Dedifferentiated amniotic fluid mesenchymal stem cell (primary cell): Measurements from ENCODE around the gene PCOLCE2.

Experiments
- DNase-seq: peaks from one replicate; pipeline ENCODE4 v3.0.0-alpha.2; 2016; ENCODE audit errors: extremely low spot score

PCOLCE2 gene

GRCh38 chr3:142888481-142889211, at the start of gene PCOLCE2:
PCOLCE2 (minus strand) TSS chr3:142889083; CDS start chr3:142888896, 187 bp downstream.
- no peak for DNase-seq

DNA sequence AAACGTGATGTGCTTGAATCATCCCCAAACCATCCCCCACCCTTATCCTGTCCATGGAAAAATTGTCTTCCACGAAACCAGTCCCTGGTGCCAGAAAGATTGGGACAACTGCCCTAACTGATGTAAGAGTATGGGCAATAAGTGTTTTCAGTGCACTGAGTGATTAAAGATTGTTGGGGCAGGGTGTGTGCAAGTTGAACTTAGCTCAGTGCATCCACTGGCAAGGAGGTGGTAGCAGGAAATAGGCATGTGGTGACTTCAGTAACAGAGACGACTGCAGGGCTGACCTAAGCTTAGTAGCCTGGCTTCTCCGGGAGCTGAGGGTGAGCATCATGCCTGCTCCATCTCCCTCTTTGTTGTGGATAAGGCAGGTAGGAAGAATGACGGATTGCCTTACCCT, 47.1 kb upstream of the PCOLCE2 start:
- DNase-seq = no peak

- no peak for DNase-seq
Measured at GRCh38 chr3:142934887-142935269, 46.0 kb upstream of the PCOLCE2 start.

DNA sequence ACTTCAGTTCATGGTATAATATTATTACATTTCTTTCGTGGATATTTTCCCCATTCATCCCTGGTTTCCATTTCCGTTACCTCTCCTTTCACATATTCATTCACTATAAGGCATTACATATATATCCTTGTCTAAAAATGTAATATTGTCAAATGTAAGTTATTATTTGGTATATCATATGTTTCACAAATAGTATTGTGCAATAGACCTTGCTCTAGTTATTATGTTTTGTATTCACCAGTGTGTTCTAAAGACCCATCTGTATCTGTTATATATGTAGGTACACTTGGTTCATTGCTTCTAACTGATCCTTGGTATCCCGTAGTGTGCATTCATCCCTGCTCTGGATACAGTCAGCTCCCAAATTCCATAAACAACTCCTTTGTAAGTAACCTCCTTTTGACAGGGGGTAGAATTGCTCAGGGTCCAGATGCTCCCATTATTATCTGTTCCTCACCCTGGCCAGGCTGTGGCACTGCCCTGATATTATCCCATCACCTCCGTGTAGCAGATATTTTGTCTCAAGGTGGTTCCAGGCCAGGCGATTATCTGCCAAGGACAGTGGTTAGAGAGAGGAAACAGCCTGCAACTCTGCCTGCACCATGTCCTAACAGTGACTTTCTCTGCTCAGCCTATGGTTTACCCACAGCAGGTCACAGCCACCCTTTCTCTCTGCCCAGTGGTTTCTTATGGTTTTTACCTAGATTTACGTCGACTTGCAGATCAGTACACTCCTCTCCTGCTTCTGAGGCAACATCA, 45.4 kb upstream of the PCOLCE2 start:
- no peak for DNase-seq

- no peak for DNase-seq
Measured at GRCh38 chr3:142931222-142931621, 42.3 kb upstream of the PCOLCE2 start.

- no peak for DNase-seq
Measured at GRCh38 chr3:142930463-142930862, 41.6 kb upstream of the PCOLCE2 start.

GRCh38 chr3:142929890-142930289, 41.0 kb upstream of the PCOLCE2 start:
- no peak for DNase-seq

DNA sequence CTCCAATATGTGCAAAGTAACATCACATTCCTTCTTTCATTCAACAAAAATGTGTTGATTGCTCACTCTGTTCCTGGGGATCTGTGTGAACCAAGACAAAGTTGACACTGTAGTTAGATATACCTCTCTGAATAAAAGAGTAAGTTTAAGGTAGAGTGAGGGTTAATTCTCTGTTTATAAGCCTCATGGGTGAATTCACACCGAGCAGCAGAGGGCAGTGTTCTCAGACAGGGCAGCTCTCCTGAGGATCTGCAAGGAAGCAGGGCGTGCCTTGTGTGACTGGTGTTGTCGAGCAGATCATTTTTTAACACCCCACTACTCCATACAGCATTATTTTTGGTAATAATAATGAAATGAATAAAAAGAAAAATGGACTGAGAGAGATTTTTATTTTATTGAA, 40.2 kb upstream of the PCOLCE2 start:
- DNase-seq = no peak

DNA sequence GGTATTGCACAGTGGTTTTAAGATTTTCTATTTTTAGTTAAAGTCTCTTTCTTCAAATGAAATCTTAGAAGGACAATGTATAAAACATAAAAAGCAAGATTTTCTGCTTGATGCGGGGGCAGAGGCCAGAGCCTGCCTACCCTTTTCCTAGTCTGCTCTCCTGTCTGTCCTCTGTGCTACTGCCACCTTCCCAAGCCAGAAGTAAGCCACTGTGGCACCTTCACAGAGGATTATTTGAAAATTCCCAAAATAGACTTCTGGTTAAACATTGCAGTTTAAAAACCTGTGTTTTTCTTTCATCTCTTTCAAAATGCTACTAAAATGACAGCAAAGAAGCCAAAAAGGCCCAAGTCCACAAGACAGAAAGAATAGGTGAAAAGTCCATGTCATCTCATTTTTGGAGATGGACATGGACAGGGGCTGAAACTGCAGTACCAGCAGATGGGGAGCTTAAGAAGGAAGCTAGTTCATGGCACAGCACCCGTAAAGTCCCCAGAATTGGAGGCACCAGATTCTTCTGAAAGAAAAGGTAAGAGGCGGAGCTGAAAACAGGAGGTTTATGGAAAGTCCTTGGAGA, 37.6 kb upstream of the PCOLCE2 start:
- DNase-seq = no peak

- DNase-seq = no peak
Measured at GRCh38 chr3:142925140-142925539, 36.3 kb upstream of the PCOLCE2 start.

DNA sequence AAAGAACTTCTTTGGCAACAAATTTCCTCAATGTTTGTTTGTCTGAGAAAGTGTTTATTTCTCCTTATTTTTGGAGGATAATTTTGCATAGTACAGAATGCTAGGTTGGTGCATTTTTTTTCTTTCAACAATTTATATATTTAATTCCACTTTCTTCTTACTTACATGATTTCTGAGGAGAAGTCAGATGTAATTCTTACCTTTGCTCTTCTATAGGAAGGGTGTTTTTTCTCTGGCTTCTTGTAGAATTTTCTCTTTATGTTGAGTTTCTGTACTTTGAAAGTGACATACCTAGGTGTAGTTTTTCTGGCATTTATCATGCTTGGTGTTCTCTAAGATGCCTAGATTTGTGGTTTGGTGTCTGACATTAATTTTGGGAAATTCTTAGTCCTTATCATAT, 34.8 kb upstream of the PCOLCE2 start:
- DNase-seq = no peak

GRCh38 chr3:142916605-142917004, 27.7 kb upstream of the PCOLCE2 start:
- no peak for DNase-seq

- no peak for DNase-seq
Measured at GRCh38 chr3:142915636-142916035, 26.8 kb upstream of the PCOLCE2 start.

GRCh38 chr3:142914286-142914811, 25.5 kb upstream of the PCOLCE2 start:
- no peak for DNase-seq

DNA sequence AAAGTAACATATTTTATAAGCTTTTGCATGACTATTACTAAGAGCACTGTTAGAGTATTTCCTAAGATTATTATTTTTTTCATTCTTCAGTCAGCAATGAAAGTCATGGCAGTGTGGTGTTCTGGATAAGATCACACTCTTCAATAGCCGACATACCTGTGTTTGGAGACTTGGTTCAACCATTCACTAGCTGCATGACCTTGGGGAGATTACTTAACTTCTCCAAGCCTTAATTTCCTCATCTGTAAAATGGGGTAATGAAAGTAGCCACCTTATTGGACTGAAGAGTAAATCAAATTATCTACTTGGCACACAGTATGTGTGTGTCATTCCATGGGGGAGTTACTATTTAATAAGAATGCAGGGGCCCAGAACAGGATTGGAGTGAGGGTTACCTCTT, 24.5 kb upstream of the PCOLCE2 start:
- no peak for DNase-seq

GRCh38 chr3:142912402-142913172, 23.7 kb upstream of the PCOLCE2 start:
- DNase-seq = no peak

GRCh38 chr3:142910280-142910679, 21.4 kb upstream of the PCOLCE2 start:
- DNase-seq = no peak

GRCh38 chr3:142909282-142909681, 20.4 kb upstream of the PCOLCE2 start:
- no peak for DNase-seq

DNA sequence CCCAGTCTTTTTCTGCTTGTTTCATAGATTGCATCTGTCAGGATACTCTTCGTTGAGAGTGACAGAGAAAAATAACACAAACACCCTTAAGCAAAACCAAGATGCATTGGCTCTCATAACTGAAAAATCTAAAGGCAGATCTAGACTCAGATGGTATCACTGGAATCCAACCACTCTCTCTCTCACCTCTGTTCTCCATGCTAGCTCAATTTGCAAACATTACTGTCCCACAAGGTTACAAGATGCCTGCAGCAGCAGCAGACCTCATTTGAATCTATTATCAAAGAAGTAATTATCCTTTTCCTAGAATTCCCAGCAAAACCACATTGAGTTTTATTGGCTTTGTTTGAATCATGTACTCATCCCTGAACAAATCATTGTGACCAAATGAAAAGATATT, 19.1 kb upstream of the PCOLCE2 start:
- no peak for DNase-seq

DNA sequence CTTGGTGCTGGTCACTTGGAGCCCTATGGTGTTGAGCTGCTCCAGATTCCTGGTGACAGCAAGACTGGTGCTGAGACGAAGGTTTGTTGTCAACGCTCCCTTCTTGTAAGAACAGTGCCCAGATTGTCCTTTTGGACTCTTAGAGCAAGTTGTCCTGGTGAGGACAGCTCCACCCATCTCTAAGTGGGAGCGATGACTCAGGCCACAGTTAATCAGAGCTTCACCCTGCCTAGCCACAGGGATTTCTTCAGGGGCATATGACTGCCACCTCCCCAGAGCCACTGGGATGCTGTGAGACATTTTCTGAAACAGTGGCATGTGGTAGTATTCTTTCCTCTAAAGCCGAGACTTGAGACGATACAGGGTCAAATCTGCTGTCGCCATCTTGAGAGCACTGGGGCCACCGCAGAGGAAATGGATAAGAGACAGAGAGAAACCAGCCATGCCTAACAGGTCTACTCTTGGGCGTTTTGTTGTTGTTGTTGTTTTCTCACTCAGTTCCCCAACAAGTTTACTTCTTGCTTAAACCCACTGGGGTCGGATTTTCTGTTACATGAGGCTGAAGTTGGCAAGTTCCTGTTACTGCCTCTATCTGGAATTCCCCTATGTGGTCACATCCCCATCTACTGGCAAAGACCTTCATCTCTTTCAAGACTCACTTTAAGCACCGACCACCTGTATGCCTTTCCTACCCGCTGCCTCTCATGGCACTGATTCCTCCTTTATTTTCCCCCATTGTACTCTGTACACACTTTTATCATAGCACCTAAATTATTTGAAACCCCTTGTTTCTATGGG, 16.0 kb upstream of the PCOLCE2 start:
- DNase-seq = no peak

DNA sequence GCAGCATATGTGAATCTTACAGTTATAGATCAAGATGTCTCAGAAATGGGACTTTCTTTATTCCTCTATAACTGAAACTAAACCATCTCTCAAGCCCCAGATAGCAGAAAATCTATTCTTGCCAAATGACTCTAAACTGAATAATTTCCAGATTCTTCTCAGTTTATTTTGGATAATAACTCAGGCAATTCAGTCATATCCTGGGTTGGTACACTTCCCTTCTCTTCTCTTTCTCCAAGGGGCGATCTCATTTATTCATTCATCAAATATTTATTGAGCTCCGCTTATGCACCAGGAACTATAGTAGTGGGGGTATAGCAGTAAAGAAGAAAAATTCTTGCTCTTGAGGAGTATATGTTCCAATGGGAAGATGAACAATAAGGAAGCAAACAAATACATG, 13.5 kb upstream of the PCOLCE2 start:
- DNase-seq = no peak
